ENCODE results near the gene PCSK4.
A peak's percentile ranks its signal among the peaks of the same experiment; 100 is the strongest.

Gene PCSK4

GRCh38 chr19:1486720-1487575 lies 3.2 kb downstream of the PCSK4 start:
- no peak overlapping the region for H2AK5ac ChIP-seq (ENCODE audit: low read length, severe bottlenecking)
- no peak overlapping the region for H3K27ac ChIP-seq (ENCODE audit: low read length, poor library complexity, severe bottlenecking)
- no peak overlapping the region for H2AFZ ChIP-seq (ENCODE audit: low read depth, low read length)
- no peak overlapping the region for H3K18ac ChIP-seq (ENCODE audit: low read depth in 1 of 2, low read length in 2 of 2)
- H3K4me2 ChIP-seq (ENCODE audit: low read length, poor library complexity, severe bottlenecking) = no peak overlapping the region
- peaks cover 0 to 24% of the 10 kb centered on the region in 2 experiments for H3K36me3 ChIP-seq (ENCODE audit: control insufficient read depth in 1 of 2, insufficient read depth in 2 of 2, low read depth in 1 of 2, low read length in 2 of 2)
- no peak overlapping the region for H4K8ac ChIP-seq (ENCODE audit: low read length)
- peaks cover 5% of the 10 kb centered on the region for H3K79me1 ChIP-seq (replicated peaks; ENCODE audit: low read length, poor library complexity, severe bottlenecking)
- no peak for DNase-seq
- H2BK15ac ChIP-seq (ENCODE audit: low read depth, poor library complexity, severe bottlenecking) = no peak overlapping the region
- H2BK120ac ChIP-seq (ENCODE audit: low read depth, low read length) = no peak overlapping the region
- no peak overlapping the region for H3K4ac ChIP-seq (ENCODE audit: low read depth in 1 of 2, low read length in 2 of 2)
- H3K4me3 ChIP-seq (ENCODE audit: insufficient read depth in 1 of 2, low read depth in 1 of 2, low read length in 2 of 2) = no peak overlapping the region
- no peak overlapping the region for H3K9ac ChIP-seq (ENCODE audit: low read length)
- H3K23ac ChIP-seq (ENCODE audit: low read length in 2 of 2) = no peak overlapping the region
- 91% methylated on average over 49 of the region's 56 CpGs for WGBS
- H4K91ac ChIP-seq (ENCODE audit: low read length) = peak overlapping the region; percentile 23
- H2BK5ac ChIP-seq (ENCODE audit: low read depth, low read length, poor library complexity, severe bottlenecking) = no peak overlapping the region
- no peak overlapping the region for H3K14ac ChIP-seq (ENCODE audit: low read length in 2 of 2)
- H3K4me1 ChIP-seq (ENCODE audit: control insufficient read depth, insufficient read depth, low read depth, low read length) = peaks cover 19% of the 10 kb centered on the region
- no peak overlapping the region for H2BK12ac ChIP-seq (ENCODE audit: low read length in 2 of 2)
- no peaks in the 10 kb centered on the region for H3K9me3 ChIP-seq (ENCODE audit: control insufficient read depth, low read length)
- H3K27me3 ChIP-seq (ENCODE audit: control insufficient read depth in 1 of 2, insufficient read depth in 1 of 2, low read length in 2 of 2) = peaks cover 3 to 9% of the 10 kb centered on the region in 2 experiments

GRCh38 chr19:1483979-1484428 lies 6.1 kb downstream of the PCSK4 start:
- H2BK12ac ChIP-seq (ENCODE audit: low read length in 2 of 2) = no peak overlapping the region
- 91% methylated on average over 22 of the region's 23 CpGs for WGBS
- no peak overlapping the region for H3K4me2 ChIP-seq (ENCODE audit: low read length, poor library complexity, severe bottlenecking)

GRCh38 chr19:1483131-1483978 lies 6.8 kb downstream of the PCSK4 start:
- H3K9me3 ChIP-seq (ENCODE audit: control insufficient read depth, low read length) = no peaks in the 10 kb centered on the region
- no peak overlapping the region for H2AFZ ChIP-seq (ENCODE audit: low read depth, low read length)
- no peak for DNase-seq
- H2BK15ac ChIP-seq (ENCODE audit: low read depth, poor library complexity, severe bottlenecking) = no peak overlapping the region
- H2BK5ac ChIP-seq (ENCODE audit: low read depth, low read length, poor library complexity, severe bottlenecking) = no peak overlapping the region
- H2BK120ac ChIP-seq (ENCODE audit: low read depth, low read length) = no peak overlapping the region
- H4K91ac ChIP-seq (ENCODE audit: low read length) = peak overlapping the region; percentile 18
- no peaks in the 10 kb centered on the region for H3K79me1 ChIP-seq (replicated peaks; ENCODE audit: low read length, poor library complexity, severe bottlenecking)
- H3K4me2 ChIP-seq (ENCODE audit: low read length, poor library complexity, severe bottlenecking) = no peak overlapping the region
- no peak overlapping the region for H2BK12ac ChIP-seq (ENCODE audit: low read length in 2 of 2)
- no peak overlapping the region for H3K18ac ChIP-seq (ENCODE audit: low read depth in 1 of 2, low read length in 2 of 2)
- H4K8ac ChIP-seq (ENCODE audit: low read length) = no peak overlapping the region
- no peak overlapping the region for H3K23ac ChIP-seq (ENCODE audit: low read length in 2 of 2)
- H3K4me1 ChIP-seq (ENCODE audit: control insufficient read depth, insufficient read depth, low read depth, low read length) = peaks cover 2% of the 10 kb centered on the region
- H3K36me3 ChIP-seq (ENCODE audit: control insufficient read depth in 1 of 2, insufficient read depth in 2 of 2, low read depth in 1 of 2, low read length in 2 of 2) = peaks cover 0 to 26% of the 10 kb centered on the region in 2 experiments
- 93% methylated on average over 74 of the region's 77 CpGs for WGBS
- H3K27me3 ChIP-seq (ENCODE audit: control insufficient read depth in 1 of 2, insufficient read depth in 1 of 2, low read length in 2 of 2) = no peaks in the 10 kb centered on the region
- H2AK5ac ChIP-seq (ENCODE audit: low read length, severe bottlenecking) = no peak overlapping the region
- no peak overlapping the region for H3K9ac ChIP-seq (ENCODE audit: low read length)
- no peak overlapping the region for H3K4ac ChIP-seq (ENCODE audit: low read depth in 1 of 2, low read length in 2 of 2)
- no peak overlapping the region for H3K14ac ChIP-seq (ENCODE audit: low read length in 2 of 2)
- no peak overlapping the region for H3K27ac ChIP-seq (ENCODE audit: low read length, poor library complexity, severe bottlenecking)
- H3K4me3 ChIP-seq (ENCODE audit: insufficient read depth in 1 of 2, low read depth in 1 of 2, low read length in 2 of 2) = no peak overlapping the region

More at GRCh38 chr19:1483979-1484428, 6.1 kb downstream of the PCSK4 start:
- DNase-seq = no peak
- Histone ChIP-seq H2BK5ac (ENCODE audit: low read depth, low read length, poor library complexity, severe bottlenecking) (no peak overlapping the region), H3K23ac (ENCODE audit: low read length in 2 of 2) (no peak overlapping the region), H2BK120ac (ENCODE audit: low read depth, low read length) (no peak overlapping the region), H3K14ac (ENCODE audit: low read length in 2 of 2) (no peak overlapping the region), H3K27me3 (ENCODE audit: control insufficient read depth in 1 of 2, insufficient read depth in 1 of 2, low read length in 2 of 2) (no peaks in the 10 kb centered on the region), H3K9me3 (ENCODE audit: control insufficient read depth, low read length) (no peaks in the 10 kb centered on the region), H3K4me1 (ENCODE audit: control insufficient read depth, insufficient read depth, low read depth, low read length) (peaks cover 2% of the 10 kb centered on the region), H2AFZ (ENCODE audit: low read depth, low read length) (no peak overlapping the region), H3K9ac (ENCODE audit: low read length) (no peak overlapping the region), H3K79me1 (replicated peaks; ENCODE audit: low read length, poor library complexity, severe bottlenecking) (no peaks in the 10 kb centered on the region), H3K36me3 (ENCODE audit: control insufficient read depth in 1 of 2, insufficient read depth in 2 of 2, low read depth in 1 of 2, low read length in 2 of 2) (peaks cover 0 to 26% of the 10 kb centered on the region in 2 experiments), H3K18ac (ENCODE audit: low read depth in 1 of 2, low read length in 2 of 2) (no peak overlapping the region), H3K27ac (ENCODE audit: low read length, poor library complexity, severe bottlenecking) (no peak overlapping the region), H4K91ac (ENCODE audit: low read length) (no peak overlapping the region), H3K4ac (ENCODE audit: low read depth in 1 of 2, low read length in 2 of 2) (no peak overlapping the region), H3K4me3 (ENCODE audit: insufficient read depth in 1 of 2, low read depth in 1 of 2, low read length in 2 of 2) (no peak overlapping the region), H2AK5ac (ENCODE audit: low read length, severe bottlenecking) (no peak overlapping the region), H4K8ac (ENCODE audit: low read length) (peak overlapping the region; percentile 4), H2BK15ac (ENCODE audit: low read depth, poor library complexity, severe bottlenecking) (no peak overlapping the region)

All from mesenchymal stem cell (in vitro differentiated cells and primary cell).